Suprapubic skin (tissue), 3 donors: ENCODE results near the gene PCDH1.

Experiments
- POLR2A ChIP-seq, 2 donors: fragments of 450-650 bp; IDR thresholded peaks; one replicate each; pipeline ENCODE4 v1.6.1; 2017; ENCODE audit warnings: antibody characterized with exemption in 2 of 2, mild to moderate bottlenecking in 2 of 2, moderate library complexity in 2 of 2
- TF ChIP-seq, protein P1 (sequence below), 2 donors: fragments of 200-600 bp in 1 of 2; fragments of 450-650 bp in 1 of 2; sonication (generic) in 1 of 2; IDR thresholded peaks; one replicate each; pipeline ENCODE4 v1.5.1; 2016 to 2019; ENCODE audit warnings: antibody characterized with exemption in 2 of 2, mild to moderate bottlenecking in 1 of 2, moderate library complexity in 1 of 2

DNA sequence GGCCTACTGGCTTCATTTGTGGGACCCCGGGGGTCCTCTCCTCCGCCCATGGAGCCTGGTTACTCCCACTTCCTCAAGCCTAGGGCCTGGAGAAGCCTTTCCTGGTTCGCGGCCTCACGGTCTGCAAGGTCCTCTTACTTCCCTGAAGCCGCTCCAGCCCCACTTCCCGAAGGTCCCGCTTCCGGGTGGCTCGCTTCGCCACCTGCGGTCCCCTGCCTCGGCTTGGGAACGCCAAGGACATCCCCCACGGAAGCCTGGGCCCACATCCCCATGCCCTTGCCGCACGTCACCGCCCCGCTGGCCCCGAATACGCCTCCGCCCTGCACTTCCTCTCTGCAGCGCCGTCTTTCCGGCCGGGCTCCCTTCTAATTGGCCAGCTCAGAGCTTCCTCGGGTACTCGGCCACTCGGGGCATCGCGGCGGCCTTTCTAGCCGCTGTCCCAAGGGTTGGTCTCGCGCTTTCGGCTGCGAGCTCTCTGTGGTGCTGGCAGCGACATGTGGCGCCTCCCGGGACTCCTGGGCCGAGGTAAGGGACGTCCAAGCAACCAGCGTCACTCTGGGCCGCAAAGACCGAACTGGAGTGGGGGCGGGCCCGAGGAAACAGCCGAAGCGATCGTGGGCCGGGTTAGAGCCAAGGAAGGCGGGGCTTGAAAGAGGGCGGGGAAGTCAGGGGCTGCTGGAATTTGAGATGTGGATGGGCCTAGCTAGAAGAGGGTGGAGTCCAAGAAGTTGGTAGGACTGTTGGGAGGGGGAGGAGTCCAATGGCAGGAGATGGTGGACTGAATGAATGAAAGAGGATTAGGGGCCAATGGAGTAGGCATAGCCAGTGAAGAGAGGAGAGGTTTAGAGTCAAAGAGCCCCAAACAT lies 45.5 kb upstream of the PCDH1 start, which contains the start of gene DELE1:
- TF ChIP-seq POLR2A (IDR thresholded peaks at IDR 0.05): peak; percentile 58 to 73
- TF ChIP-seq, protein P1, sequence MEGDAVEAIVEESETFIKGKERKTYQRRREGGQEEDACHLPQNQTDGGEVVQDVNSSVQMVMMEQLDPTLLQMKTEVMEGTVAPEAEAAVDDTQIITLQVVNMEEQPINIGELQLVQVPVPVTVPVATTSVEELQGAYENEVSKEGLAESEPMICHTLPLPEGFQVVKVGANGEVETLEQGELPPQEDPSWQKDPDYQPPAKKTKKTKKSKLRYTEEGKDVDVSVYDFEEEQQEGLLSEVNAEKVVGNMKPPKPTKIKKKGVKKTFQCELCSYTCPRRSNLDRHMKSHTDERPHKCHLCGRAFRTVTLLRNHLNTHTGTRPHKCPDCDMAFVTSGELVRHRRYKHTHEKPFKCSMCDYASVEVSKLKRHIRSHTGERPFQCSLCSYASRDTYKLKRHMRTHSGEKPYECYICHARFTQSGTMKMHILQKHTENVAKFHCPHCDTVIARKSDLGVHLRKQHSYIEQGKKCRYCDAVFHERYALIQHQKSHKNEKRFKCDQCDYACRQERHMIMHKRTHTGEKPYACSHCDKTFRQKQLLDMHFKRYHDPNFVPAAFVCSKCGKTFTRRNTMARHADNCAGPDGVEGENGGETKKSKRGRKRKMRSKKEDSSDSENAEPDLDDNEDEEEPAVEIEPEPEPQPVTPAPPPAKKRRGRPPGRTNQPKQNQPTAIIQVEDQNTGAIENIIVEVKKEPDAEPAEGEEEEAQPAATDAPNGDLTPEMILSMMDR (IDR thresholded peaks at IDR 0.05): no peak
